ENCODE data around the gene WDR43.

WDR43 gene

DNA sequence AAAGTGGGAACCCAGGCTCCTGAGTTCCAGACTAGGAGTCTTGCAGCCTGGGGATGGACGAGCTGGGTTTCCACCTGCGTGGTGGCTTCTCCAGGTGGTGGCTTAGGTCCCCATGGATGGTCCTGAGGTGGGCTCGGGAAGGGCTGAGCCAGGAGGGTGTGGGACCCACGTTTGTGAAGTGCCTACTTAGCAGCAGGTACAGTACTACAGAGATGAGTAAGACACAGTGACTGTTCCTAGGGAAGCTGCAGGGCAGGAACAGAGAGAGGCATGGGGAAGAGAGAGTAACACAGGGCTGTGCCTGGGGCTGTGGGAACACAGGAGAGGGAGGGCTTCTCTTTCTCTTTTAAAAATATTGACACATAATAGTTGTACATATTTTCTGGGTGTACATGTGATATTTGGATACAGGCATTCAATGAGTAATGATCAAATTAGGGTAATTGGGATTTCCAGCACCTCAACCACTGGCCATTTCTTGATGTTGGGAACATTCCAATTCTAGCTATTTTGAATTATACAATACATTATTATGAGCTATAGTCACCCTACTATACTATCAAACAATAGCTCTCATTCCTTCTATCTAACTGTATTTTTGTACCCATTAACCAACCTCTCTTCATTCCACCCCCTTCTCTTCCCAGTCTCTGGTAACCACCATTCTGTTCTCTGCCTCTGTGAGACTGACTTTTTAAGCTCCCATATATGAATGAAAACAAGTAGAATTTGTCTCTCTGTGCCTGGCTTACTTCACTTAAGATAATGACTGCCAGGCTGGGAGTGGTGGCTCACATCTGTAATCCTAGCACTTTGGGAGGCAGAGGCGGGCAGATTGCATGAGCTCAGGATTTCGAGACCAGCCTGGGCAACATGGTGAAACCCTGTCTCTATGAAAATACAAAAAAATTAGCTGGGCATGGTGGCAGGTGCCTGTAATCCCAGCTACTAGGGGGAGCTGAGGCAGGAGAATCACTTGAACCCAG, 101.6 kb downstream of the WDR43 start:
- DNase-seq: no peak

DNA sequence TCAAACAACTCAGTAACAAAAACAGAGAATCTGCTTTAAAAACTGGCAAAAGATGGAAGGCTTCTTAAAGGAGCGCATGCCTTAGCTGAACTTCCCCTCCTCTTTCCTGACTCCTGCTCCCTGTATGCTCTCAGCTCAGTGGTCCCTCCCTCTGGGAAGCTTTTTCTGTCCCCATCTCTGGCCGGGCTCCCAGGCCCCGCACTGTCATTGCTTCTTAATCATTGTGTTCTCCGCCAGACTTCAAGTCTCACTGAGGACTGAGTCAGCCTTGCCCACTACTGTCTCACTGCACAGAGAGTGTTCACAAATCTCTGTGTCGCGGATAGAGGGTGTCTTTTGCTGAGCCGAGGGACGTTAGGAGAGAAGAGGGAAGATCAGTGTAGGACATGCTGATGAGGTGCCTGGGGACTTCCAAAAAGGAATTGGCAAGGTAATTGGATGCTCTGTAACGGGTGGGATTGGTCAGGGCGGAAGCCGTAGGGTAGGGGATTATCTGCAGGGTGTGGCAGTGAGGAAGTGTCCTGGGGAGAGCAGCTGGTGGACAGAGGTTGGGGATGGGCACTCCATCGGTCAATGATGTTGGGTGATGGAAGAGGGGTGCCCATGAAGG, 102.9 kb downstream of the WDR43 start:
- no peak for DNase-seq
